BE2C (cell line): ENCODE results near the gene PTPRM.

ENCODE experiments used
- DNase-seq: peaks from one replicate; pipeline ENCODE4 v3.0.0-alpha.2; 2020
- H3K27me3 ChIP-seq: fragments of 250-450 bp; sonication (Bioruptor Pico); 2 replicates; pipeline ENCODE4 v1.5.1; 2020; ENCODE audit warnings: mild to moderate bottlenecking
- H3K36me3 ChIP-seq: fragments of 250-450 bp; sonication (Bioruptor Pico); 2 replicates; pipeline ENCODE4 v1.5.1; 2020; ENCODE audit warnings: mild to moderate bottlenecking
- H3K4me1 ChIP-seq: fragments of 250-450 bp; sonication (Bioruptor Pico); 2 replicates; pipeline ENCODE4 v1.5.1; 2020
- H3K4me3 ChIP-seq: 2 replicates; pipeline ENCODE4 v1.5.1; 2011; ENCODE audit warnings: low read depth, low read length
- H3K9me3 ChIP-seq: fragments of 250-450 bp; sonication (Bioruptor Pico); 2 replicates; pipeline ENCODE4 v1.5.1; 2020
- CTCF ChIP-seq: IDR thresholded peaks from 2 replicates; pipeline ENCODE4 v1.5.1; 2012; ENCODE audit warnings: mild to moderate bottlenecking, low read depth, low read length

PTPRM gene

GRCh38 chr18:7889515-7889914, 322.4 kb downstream of the PTPRM start:
- TF ChIP-seq CTCF, result no peak
- Histone ChIP-seq H3K36me3 (no peaks in the 10 kb centered on the region), H3K9me3 (no peaks in the 10 kb centered on the region), H3K27me3 (no peaks in the 10 kb centered on the region), H3K4me3 (no peak overlapping the region), H3K4me1 (no peaks in the 10 kb centered on the region)
- DNase-seq, result no peak

GRCh38 chr18:7890075-7890474, 323.0 kb downstream of the PTPRM start:
- no peaks in the 10 kb centered on the region for H3K36me3 ChIP-seq
- H3K9me3 ChIP-seq, result no peaks in the 10 kb centered on the region
- DNase-seq, result no peak
- H3K4me1 ChIP-seq, result no peaks in the 10 kb centered on the region
- no peak for TF ChIP-seq CTCF
- H3K4me3 ChIP-seq, result no peak overlapping the region
- H3K27me3 ChIP-seq, result no peaks in the 10 kb centered on the region

GRCh38 chr18:7892556-7892955, 325.4 kb downstream of the PTPRM start:
- TF ChIP-seq CTCF, result no peak
- no peaks in the 10 kb centered on the region for H3K27me3 ChIP-seq
- H3K4me3 ChIP-seq, result no peak overlapping the region
- no peaks in the 10 kb centered on the region for H3K36me3 ChIP-seq
- no peak for DNase-seq
- H3K9me3 ChIP-seq, result no peaks in the 10 kb centered on the region
- no peaks in the 10 kb centered on the region for H3K4me1 ChIP-seq

- no peaks in the 10 kb centered on the region for H3K4me1 ChIP-seq
- H3K36me3 ChIP-seq, result no peaks in the 10 kb centered on the region
- no peak for TF ChIP-seq CTCF
- H3K27me3 ChIP-seq, result no peaks in the 10 kb centered on the region
- DNase-seq, result no peak
- H3K4me3 ChIP-seq, result no peak overlapping the region
- H3K9me3 ChIP-seq, result no peaks in the 10 kb centered on the region
Observed at GRCh38 chr18:7894592-7894991, 327.5 kb downstream of the PTPRM start.

- no peaks in the 10 kb centered on the region for H3K4me1 ChIP-seq
- no peaks in the 10 kb centered on the region for H3K27me3 ChIP-seq
- TF ChIP-seq CTCF, result no peak
- no peak for DNase-seq
- H3K4me3 ChIP-seq, result no peak overlapping the region
- H3K36me3 ChIP-seq, result no peaks in the 10 kb centered on the region
- no peaks in the 10 kb centered on the region for H3K9me3 ChIP-seq
Observed at GRCh38 chr18:7895346-7895745, 328.2 kb downstream of the PTPRM start.

GRCh38 chr18:7896161-7896560, 329.0 kb downstream of the PTPRM start:
- no peak for TF ChIP-seq CTCF
- H3K4me3 ChIP-seq, result no peak overlapping the region

More at GRCh38 chr18:7896161-7896560, 329.0 kb downstream of the PTPRM start:
- Histone ChIP-seq H3K4me1 (no peaks in the 10 kb centered on the region), H3K36me3 (no peaks in the 10 kb centered on the region), H3K9me3 (no peaks in the 10 kb centered on the region), H3K27me3 (no peaks in the 10 kb centered on the region)
- DNase-seq, result no peak
